Natural killer cell (primary cell): Measurements from ENCODE around the gene PFKFB1. TPM values are rescaled to one million over a fixed set of nuclear protein-coding genes. Genes with fewer than 3 reads are reported as not detected.

Experiments used
- ATAC-seq, 3 donors: fragments of 150-1000 bp in 2 of 3; fragments of 200-7000 bp in 1 of 3; cut with Tn5 transposase; 1 replicate in 1 of 3; 2 replicates in 2 of 3; pipeline ENCODE4 v1.10.0; 2021; ENCODE audit warnings: mild to moderate bottlenecking in 2 of 3, moderate library complexity in 2 of 3
- DNase-seq, 2 donors: peaks; one replicate each; pipeline versions ENCODE4 v3.0.0 to v3.0.0-alpha.2; 2013 to 2021; ENCODE audit warnings: mixed read lengths in 1 of 2
- H3K27ac ChIP-seq: one replicate; pipeline ENCODE4 v1.5.1; 2013; ENCODE audit warnings: mild to moderate bottlenecking, low read length
- H3K27me3 ChIP-seq: one replicate; pipeline ENCODE4 v1.6.1; 2013; ENCODE audit warnings: low read length; ENCODE audit not compliant: control insufficient read depth, insufficient read depth
- H3K36me3 ChIP-seq: one replicate; pipeline ENCODE4 v1.6.1; 2013; ENCODE audit warnings: low read length; ENCODE audit not compliant: control insufficient read depth, insufficient read depth
- H3K4me1 ChIP-seq: one replicate; pipeline ENCODE4 v1.6.1; 2013; ENCODE audit warnings: low read length; ENCODE audit not compliant: control insufficient read depth, insufficient read depth
- H3K4me3 ChIP-seq: one replicate; pipeline ENCODE4 v1.5.1; 2013; ENCODE audit warnings: low read length
- H3K9me3 ChIP-seq: one replicate; pipeline ENCODE4 v1.6.1; 2013; ENCODE audit warnings: low read length; ENCODE audit not compliant: control insufficient read depth, insufficient read depth
- H3K27ac Mint-ChIP-seq, 2 donors: one replicate each; pipeline ENCODE4 v1.8.0; 2022; ENCODE audit warnings: mild to moderate bottlenecking in 2 of 2, mixed read lengths in 2 of 2, moderate library complexity in 1 of 2
- H3K27me3 Mint-ChIP-seq, 2 donors: one replicate each; pipeline ENCODE4 v1.8.0; 2022; ENCODE audit warnings: low read depth in 2 of 2, mixed read lengths in 2 of 2
- H3K36me3 Mint-ChIP-seq: one replicate; pipeline ENCODE4 v1.8.0; 2022; ENCODE audit warnings: mixed read lengths
- H3K4me1 Mint-ChIP-seq, 2 donors: one replicate each; pipeline ENCODE4 v1.8.0; 2022; ENCODE audit warnings: mixed read lengths in 2 of 2
- H3K4me3 Mint-ChIP-seq: one replicate; pipeline ENCODE4 v1.8.0; 2022; ENCODE audit warnings: mild to moderate bottlenecking, moderate library complexity, mixed read lengths
- H3K9me3 Mint-ChIP-seq, 2 donors: one replicate each; pipeline ENCODE4 v1.8.0; 2022; ENCODE audit warnings: mixed read lengths in 2 of 2
- WGBS: methylation state at CpG from one replicate; pipeline ENCODE4 v1.1.7; 2013; ENCODE audit warnings: missing lambda C conversion rate; ENCODE audit not compliant: insufficient coverage; 5-methylcytosine and 5-hydroxymethylcytosine counted together
- intact Hi-C: fragments of 100-400 bp; cut with micrococcal nuclease; formaldehyde crosslinking; loops from one replicate; pipeline ENCODE4 v1.14.2; 2022
- total RNA-seq, 4 donors: library from RNA; stranded (reverse); fragments of 120-200 nt in 1 of 4; gene quantifications; one replicate each; pipeline versions ENCODE4 v1.2.3 to v1.2.4, GENCODE V29; 2013 to 2022
- TF ChIP-seq, protein P1 (sequence below): fragments of 200-600 bp; IDR thresholded peaks from one replicate; pipeline ENCODE4 v1.8.0; 2022; ENCODE audit warnings: antibody characterized with exemption

The PFKFB1 gene
- total RNA-seq, 3 donors from 2014 or later (not counting 1 experiment from before 2014, with no cell fraction given): 0.39 to 0.75 (median 0.73) TPM

DNA sequence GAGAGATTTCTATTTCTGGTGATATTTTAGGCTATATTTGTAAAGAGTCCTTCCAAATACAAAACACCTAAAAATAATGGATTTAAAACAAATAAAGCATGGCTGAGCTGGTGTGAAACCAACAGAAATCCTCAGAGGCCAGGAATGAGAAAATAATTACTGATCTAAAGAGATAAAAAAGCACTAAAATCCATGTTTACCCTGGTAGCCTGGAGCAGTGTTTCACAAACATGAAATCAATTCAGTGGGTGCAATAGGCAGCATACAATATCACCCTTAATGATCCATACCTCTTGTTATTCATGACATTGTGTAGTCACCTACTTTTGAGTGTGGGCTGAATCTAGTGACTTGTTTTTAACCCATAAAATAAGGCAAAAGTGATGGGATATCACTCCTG, 14.6 kb downstream of the PFKFB1 start:
- TF ChIP-seq, protein P1, sequence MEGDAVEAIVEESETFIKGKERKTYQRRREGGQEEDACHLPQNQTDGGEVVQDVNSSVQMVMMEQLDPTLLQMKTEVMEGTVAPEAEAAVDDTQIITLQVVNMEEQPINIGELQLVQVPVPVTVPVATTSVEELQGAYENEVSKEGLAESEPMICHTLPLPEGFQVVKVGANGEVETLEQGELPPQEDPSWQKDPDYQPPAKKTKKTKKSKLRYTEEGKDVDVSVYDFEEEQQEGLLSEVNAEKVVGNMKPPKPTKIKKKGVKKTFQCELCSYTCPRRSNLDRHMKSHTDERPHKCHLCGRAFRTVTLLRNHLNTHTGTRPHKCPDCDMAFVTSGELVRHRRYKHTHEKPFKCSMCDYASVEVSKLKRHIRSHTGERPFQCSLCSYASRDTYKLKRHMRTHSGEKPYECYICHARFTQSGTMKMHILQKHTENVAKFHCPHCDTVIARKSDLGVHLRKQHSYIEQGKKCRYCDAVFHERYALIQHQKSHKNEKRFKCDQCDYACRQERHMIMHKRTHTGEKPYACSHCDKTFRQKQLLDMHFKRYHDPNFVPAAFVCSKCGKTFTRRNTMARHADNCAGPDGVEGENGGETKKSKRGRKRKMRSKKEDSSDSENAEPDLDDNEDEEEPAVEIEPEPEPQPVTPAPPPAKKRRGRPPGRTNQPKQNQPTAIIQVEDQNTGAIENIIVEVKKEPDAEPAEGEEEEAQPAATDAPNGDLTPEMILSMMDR: no peak
- no peak overlapping the region for H3K27ac Mint-ChIP-seq
- H3K9me3 ChIP-seq: no peaks in the 10 kb centered on the region
- H3K4me3 ChIP-seq: no peak overlapping the region
- no peaks in the 10 kb centered on the region for H3K9me3 Mint-ChIP-seq
- DNase-seq: no peak
- intact Hi-C loops: no loop called here
- H3K27me3 Mint-ChIP-seq: peaks cover 5 to 53% of the 10 kb centered on the region in 2 donors
- no peaks in the 10 kb centered on the region for H3K4me1 ChIP-seq
- no peaks in the 10 kb centered on the region for H3K36me3 Mint-ChIP-seq
- H3K4me3 Mint-ChIP-seq: no peak overlapping the region
- no peaks in the 10 kb centered on the region for H3K27me3 ChIP-seq
- H3K27ac ChIP-seq: no peak overlapping the region
- no peak for ATAC-seq
- no peaks in the 10 kb centered on the region for H3K4me1 Mint-ChIP-seq
- no peaks in the 10 kb centered on the region for H3K36me3 ChIP-seq

DNA sequence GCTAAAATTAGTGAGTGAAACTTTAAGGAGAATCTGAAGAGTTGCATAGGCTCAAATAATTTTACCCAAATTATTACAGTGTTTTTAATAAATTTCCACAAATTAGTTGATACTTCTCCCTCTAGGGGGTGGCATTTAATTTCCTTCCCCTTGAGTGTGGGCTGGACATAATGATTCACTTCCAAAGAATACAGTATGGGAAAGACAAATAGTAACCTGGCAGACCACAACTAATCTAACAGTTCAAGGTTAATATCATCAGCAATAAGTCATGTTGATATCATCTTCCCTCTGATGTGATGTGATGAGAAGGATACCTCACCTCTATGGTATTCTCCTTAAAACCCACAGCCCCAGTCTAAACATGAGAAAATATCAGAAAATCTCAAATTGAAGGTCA, 15.5 kb downstream of the PFKFB1 start:
- intact Hi-C loops: no loop called here
- H3K4me3 Mint-ChIP-seq: no peak overlapping the region
- H3K4me3 ChIP-seq: no peak overlapping the region
- H3K27ac Mint-ChIP-seq: no peak overlapping the region
- peaks cover 8 to 59% of the 10 kb centered on the region in 2 donors for H3K27me3 Mint-ChIP-seq
- no peaks in the 10 kb centered on the region for H3K9me3 ChIP-seq
- no peaks in the 10 kb centered on the region for H3K36me3 ChIP-seq
- H3K27ac ChIP-seq: no peak overlapping the region
- no peaks in the 10 kb centered on the region for H3K36me3 Mint-ChIP-seq
- H3K4me1 ChIP-seq: no peaks in the 10 kb centered on the region
- no peaks in the 10 kb centered on the region for H3K9me3 Mint-ChIP-seq
- ATAC-seq (no peak), DNase-seq (no peak)
- TF ChIP-seq, protein P1: no peak
- H3K27me3 ChIP-seq: no peaks in the 10 kb centered on the region
- no peaks in the 10 kb centered on the region for H3K4me1 Mint-ChIP-seq

DNA sequence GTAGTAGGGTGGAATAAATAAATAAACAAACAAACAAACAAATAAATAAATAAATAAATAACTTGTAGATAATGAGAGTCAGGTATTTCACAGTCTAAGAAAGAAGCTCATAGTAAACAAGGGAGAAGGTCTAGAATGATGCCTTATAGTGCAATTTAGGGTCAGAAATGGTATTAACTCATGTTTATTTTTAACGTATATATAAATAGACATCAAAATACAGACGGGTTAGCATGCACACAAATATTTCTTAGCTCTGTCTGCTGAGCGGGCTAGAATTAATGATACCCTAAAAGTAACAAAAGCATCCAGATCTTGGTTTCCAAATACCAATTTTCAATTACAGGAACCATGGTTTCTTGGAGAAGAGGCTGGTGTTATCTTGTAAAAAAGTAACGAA, 16.6 kb downstream of the PFKFB1 start:
- Mint-ChIP-seq H3K27ac (no peak overlapping the region), H3K4me3 (no peak overlapping the region), H3K27me3 (peaks cover 10 to 62% of the 10 kb centered on the region in 2 donors), H3K4me1 (no peaks in the 10 kb centered on the region), H3K36me3 (no peaks in the 10 kb centered on the region), H3K9me3 (no peaks in the 10 kb centered on the region)
- 100% methylated on average over 2 of the region's 4 CpGs for WGBS
- Histone ChIP-seq H3K27me3 (no peaks in the 10 kb centered on the region), H3K4me1 (no peaks in the 10 kb centered on the region), H3K36me3 (no peaks in the 10 kb centered on the region), H3K4me3 (no peak overlapping the region), H3K9me3 (no peaks in the 10 kb centered on the region), H3K27ac (no peak overlapping the region)
- intact Hi-C loops: no loop called here
- no peak for ATAC-seq
- TF ChIP-seq, protein P1: no peak
- no peak for DNase-seq

DNA sequence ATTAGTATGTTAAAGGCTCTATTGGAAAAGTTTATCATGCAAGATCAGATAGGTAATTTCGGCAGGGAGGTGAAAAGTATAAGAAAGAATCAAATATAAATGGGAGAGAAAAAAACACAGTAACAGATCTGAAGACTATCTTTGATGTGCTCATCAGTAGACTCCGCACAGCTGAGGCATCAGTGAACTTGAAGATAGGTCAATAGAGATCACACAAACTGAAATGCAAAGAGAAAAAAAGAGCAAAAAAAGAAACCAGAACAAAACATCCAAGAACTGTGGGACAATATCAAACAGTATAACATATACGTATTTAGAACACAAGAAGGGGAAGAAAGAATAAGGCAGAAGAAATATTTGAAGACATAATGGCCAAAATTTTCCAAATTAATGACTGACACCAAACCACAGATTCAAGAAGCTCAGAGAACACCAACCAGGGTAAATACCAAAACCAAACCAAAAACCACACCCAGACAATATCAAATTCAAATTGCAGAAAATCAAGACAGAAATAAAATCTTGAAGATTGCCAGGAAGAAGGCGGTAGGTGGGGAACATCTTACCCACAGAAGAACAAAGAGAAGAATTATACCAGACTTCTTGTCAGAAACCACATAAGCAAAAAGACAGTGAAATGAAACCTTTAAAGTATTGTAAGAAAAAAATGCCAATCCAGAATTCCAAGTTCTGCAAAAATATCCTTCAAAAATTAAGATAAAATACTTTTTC, 29.1 kb downstream of the PFKFB1 start:
- Histone ChIP-seq H3K4me1 (no peaks in the 10 kb centered on the region), H3K27ac (no peak overlapping the region), H3K36me3 (no peaks in the 10 kb centered on the region), H3K27me3 (no peaks in the 10 kb centered on the region), H3K9me3 (no peaks in the 10 kb centered on the region), H3K4me3 (no peak overlapping the region)
- 82% methylated on average over 1 of the region's 4 CpGs for WGBS
- Mint-ChIP-seq H3K27me3 (peaks cover 5 to 37% of the 10 kb centered on the region in 2 donors), H3K36me3 (no peaks in the 10 kb centered on the region), H3K4me3 (no peak overlapping the region), H3K4me1 (peaks cover 0 to 7% of the 10 kb centered on the region in 2 donors), H3K9me3 (no peaks in the 10 kb centered on the region), H3K27ac (no peak overlapping the region)
- ATAC-seq (no peak), DNase-seq (peak in 1 of 2 donors; percentile 40)
- intact Hi-C loops: no loop called here
- TF ChIP-seq, protein P1: no peak
